ENCODE measurements around the gene AKR1B1. TPM values are rescaled to one million over a fixed set of nuclear protein-coding genes. Genes with fewer than 3 reads are reported as not detected.

The AKR1B1 gene
- total RNA-seq, 4 donors from 2014 or later = 87.3 to 119 (median 95.6) TPM

DNA sequence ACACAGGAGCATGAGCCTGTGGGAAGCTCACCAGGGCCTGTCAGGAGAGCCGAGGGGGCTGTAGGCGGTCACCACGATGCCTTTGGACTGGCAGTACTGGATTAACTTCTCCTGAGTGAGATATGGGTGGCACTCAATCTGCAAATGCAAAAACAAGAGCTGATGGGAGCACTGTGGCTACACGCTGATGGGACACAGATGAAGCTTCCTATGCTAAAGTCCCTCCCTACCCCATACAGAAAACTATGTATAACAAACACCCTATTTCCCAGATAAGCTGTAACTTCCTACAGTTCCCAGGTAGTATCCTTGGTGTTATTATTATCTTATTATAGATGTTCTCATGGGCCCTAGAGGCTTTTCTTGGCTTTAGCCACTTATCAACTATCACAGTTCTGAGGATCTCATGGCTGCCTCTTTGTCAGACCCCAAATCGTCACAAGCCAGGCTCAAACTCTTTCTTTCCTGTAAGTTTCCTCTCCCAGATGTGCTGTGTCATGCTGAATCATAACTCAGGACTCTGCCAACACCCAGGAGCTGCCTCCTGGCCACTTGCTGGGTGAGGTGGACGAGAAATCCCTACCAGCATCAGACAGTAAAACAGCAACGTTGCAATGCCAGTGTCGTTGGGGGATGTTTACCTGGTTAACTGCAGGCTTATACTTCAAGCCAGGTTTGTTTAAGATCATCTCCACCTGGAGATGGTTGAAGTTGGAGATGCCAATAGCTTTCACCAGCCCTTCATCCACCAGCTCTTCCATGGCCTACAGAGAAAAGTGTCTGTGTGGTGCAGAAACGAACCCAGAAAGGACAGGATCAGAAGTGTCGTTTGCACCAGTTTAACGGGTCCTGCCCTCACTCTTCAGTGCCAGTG is 10.3 kb downstream of the AKR1B1 start:
- H3K9me3 ChIP-seq = no peaks in the 10 kb centered on the region
- intact Hi-C loops (cut with DNase I; ENCODE audit: low total_unique reads) (no loop called here), in situ Hi-C loops (cut with MboI; ENCODE audit: low sequenced_read_pairs in 4 of 4) (no loop called here)
- no peak overlapping the region for H3K4me3 ChIP-seq
- H3K4me1 ChIP-seq = peaks cover 32 to 43% of the 10 kb centered on the region in 2 donors
- no peak for DNase-seq
- TF ChIP-seq, protein P1, sequence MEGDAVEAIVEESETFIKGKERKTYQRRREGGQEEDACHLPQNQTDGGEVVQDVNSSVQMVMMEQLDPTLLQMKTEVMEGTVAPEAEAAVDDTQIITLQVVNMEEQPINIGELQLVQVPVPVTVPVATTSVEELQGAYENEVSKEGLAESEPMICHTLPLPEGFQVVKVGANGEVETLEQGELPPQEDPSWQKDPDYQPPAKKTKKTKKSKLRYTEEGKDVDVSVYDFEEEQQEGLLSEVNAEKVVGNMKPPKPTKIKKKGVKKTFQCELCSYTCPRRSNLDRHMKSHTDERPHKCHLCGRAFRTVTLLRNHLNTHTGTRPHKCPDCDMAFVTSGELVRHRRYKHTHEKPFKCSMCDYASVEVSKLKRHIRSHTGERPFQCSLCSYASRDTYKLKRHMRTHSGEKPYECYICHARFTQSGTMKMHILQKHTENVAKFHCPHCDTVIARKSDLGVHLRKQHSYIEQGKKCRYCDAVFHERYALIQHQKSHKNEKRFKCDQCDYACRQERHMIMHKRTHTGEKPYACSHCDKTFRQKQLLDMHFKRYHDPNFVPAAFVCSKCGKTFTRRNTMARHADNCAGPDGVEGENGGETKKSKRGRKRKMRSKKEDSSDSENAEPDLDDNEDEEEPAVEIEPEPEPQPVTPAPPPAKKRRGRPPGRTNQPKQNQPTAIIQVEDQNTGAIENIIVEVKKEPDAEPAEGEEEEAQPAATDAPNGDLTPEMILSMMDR (IDR thresholded peaks at IDR 0.05 in 4 of 5, conservative IDR thresholded peaks at IDR 0.05 in 1 of 5) = no peak
- TF ChIP-seq POLR2A (IDR thresholded peaks at IDR 0.05) = no peak
- no peaks in the 10 kb centered on the region for H3K27me3 ChIP-seq
- peak overlapping the region in 1 of 4 donors; percentile 10 for H3K27ac ChIP-seq
- H3K36me3 ChIP-seq = peaks cover 2 to 72% of the 10 kb centered on the region in 2 donors
- ATAC-seq = no peak

- intact Hi-C loops (cut with DNase I; ENCODE audit: low total_unique reads) (no loop called here), in situ Hi-C loops (cut with MboI; ENCODE audit: low sequenced_read_pairs in 4 of 4) (no loop called here)
- Histone ChIP-seq H3K27ac (no peak overlapping the region), H3K4me1 (peaks cover 20 to 39% of the 10 kb centered on the region in 2 donors), H3K27me3 (no peaks in the 10 kb centered on the region), H3K9me3 (no peaks in the 10 kb centered on the region), H3K36me3 (peaks cover 2 to 84% of the 10 kb centered on the region in 2 donors), H3K4me3 (no peak overlapping the region)
- ATAC-seq = no peak
- no peak for DNase-seq
- TF ChIP-seq, protein P1 (IDR thresholded peaks at IDR 0.05 in 4 of 5, conservative IDR thresholded peaks at IDR 0.05 in 1 of 5) = no peak
- no peak for TF ChIP-seq POLR2A (IDR thresholded peaks at IDR 0.05)
Observed at GRCh38 chr7:134447383-134447782, 11.5 kb downstream of the AKR1B1 start.

GRCh38 chr7:134446923-134447322 is 12.0 kb downstream of the AKR1B1 start:
- DNase-seq (no peak), ATAC-seq (no peak)
- intact Hi-C loops (cut with DNase I; ENCODE audit: low total_unique reads) (no loop called here), in situ Hi-C loops (cut with MboI; ENCODE audit: low sequenced_read_pairs in 4 of 4) (no loop called here)
- Histone ChIP-seq H3K4me1 (peaks cover 16 to 34% of the 10 kb centered on the region in 2 donors), H3K27me3 (no peaks in the 10 kb centered on the region), H3K36me3 (peaks cover 2 to 89% of the 10 kb centered on the region in 2 donors), H3K27ac (no peak overlapping the region), H3K9me3 (no peaks in the 10 kb centered on the region), H3K4me3 (no peak overlapping the region)
- TF ChIP-seq POLR2A (IDR thresholded peaks at IDR 0.05) = no peak
- TF ChIP-seq, protein P1 (IDR thresholded peaks at IDR 0.05 in 4 of 5, conservative IDR thresholded peaks at IDR 0.05 in 1 of 5) = no peak

GRCh38 chr7:134446446-134446845 is 12.5 kb downstream of the AKR1B1 start:
- Histone ChIP-seq H3K4me1 (peaks cover 14 to 31% of the 10 kb centered on the region in 2 donors), H3K4me3 (no peak overlapping the region), H3K27ac (no peak overlapping the region), H3K9me3 (no peaks in the 10 kb centered on the region), H3K27me3 (no peaks in the 10 kb centered on the region), H3K36me3 (peaks cover 2 to 93% of the 10 kb centered on the region in 2 donors)
- ATAC-seq (no peak), DNase-seq (no peak)
- in situ Hi-C loops (cut with MboI; ENCODE audit: low sequenced_read_pairs in 4 of 4) (no loop called here), intact Hi-C loops (cut with DNase I; ENCODE audit: low total_unique reads) (no loop called here)
- TF ChIP-seq, protein P1 (IDR thresholded peaks at IDR 0.05 in 4 of 5, conservative IDR thresholded peaks at IDR 0.05 in 1 of 5) = no peak
- no peak for TF ChIP-seq POLR2A (IDR thresholded peaks at IDR 0.05)

All from gastrocnemius medialis (tissue), 4 donors.